GM10266 (cell line): Measurements from ENCODE around the gene APCDD1.

Source experiments
- DNase-seq: peaks from one replicate; pipeline ENCODE4 v3.0.0; 2012; ENCODE audit errors: extremely low spot score
- CTCF ChIP-seq: IDR thresholded peaks from 2 replicates; pipeline ENCODE4 v1.5.1; 2012; ENCODE audit warnings: mild to moderate bottlenecking, low read depth; ENCODE audit not compliant: control insufficient read depth, insufficient read depth; ENCODE audit errors: missing control alignments

APCDD1 gene

GRCh38 chr18:10442551-10442971 lies 11.9 kb upstream of the APCDD1 start:
- no peak for TF ChIP-seq CTCF
- DNase-seq: no peak

GRCh38 chr18:10443001-10443400 lies 11.4 kb upstream of the APCDD1 start:
- DNase-seq: no peak
- TF ChIP-seq CTCF: no peak

DNA sequence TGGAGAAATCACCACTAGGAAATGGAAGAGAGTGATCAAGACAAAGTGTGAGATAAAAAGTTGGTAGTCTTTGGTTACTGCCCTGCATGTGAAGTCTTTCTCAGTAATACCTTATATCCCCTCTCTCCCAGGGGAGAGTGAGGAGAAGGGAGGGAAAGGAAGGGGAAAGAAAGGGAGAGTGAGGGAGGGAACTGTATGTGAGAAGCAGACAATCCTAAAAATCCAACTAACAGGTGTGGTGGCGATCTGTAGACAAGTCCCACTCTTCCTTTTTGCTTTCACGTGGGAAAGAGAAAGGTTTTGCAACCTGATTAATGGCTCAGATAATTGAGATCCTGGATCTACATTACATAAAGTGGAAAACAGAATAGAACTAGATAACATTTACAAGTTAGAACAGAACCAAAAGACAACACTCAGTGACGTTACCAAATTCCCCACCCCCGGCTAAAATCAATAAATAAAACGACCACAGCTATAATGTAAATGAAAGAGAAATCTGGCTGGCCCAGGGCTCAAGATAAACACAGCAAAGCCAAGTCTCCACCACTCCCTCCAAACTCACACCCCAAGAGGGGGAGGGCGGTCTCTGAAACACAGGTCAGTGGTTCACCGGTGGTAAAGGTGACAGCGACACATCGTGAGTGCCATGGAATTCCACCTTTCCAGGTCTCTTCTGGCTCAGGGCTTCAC lies 10.0 kb upstream of the APCDD1 start:
- DNase-seq: no peak
- no peak for TF ChIP-seq CTCF

GRCh38 chr18:10449396-10449795 lies 5.0 kb upstream of the APCDD1 start:
- no peak for DNase-seq
- no peak for TF ChIP-seq CTCF

- DNase-seq: no peak
- TF ChIP-seq CTCF: no peak
These were observed 3.4 kb upstream of the APCDD1 start for GRCh38 chr18:10450986-10451385.

DNA sequence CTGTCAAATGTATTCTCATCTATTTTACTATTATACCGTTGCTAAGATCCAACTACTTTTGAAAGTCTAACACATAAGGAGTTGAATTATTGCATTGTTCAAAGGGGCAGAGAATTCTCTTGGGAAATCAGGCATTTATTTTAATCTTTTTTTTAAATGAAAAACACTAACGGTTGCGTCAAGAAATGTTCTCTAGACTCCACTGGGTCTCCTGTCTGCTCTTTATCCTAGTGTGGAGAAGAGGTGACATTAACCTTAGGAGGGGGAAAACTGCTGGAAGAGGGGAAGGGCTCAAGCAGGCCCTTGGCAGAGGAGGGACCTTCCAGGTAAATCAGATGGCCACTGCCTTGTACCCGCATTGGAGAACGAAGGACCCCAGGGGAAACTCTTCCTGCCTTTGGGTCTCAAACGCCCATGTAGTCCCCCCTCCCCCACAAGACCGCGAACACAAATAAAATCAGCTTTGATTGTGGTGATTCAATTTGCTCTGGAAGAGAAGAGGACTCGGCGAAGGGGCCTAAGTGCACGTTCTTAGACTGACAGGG lies 1.1 kb upstream of the APCDD1 start:
- TF ChIP-seq CTCF: no peak
- no peak for DNase-seq
